Posterior cingulate gyrus (tissue), 11 donors: ENCODE data around the gene RAB11FIP3.

Experiments
- DNase-seq, 10 donors: peaks; one replicate each; pipeline versions ENCODE4 v3.0.0 to v3.0.0-alpha.2; 2020 to 2021; ENCODE audit warnings: mixed read lengths in 3 of 10
- intact Hi-C: fragments of 100-400 bp; cut with DNase I; formaldehyde crosslinking; loops from one replicate; pipeline ENCODE4 v1.15.1; 2023

The RAB11FIP3 gene

DNA sequence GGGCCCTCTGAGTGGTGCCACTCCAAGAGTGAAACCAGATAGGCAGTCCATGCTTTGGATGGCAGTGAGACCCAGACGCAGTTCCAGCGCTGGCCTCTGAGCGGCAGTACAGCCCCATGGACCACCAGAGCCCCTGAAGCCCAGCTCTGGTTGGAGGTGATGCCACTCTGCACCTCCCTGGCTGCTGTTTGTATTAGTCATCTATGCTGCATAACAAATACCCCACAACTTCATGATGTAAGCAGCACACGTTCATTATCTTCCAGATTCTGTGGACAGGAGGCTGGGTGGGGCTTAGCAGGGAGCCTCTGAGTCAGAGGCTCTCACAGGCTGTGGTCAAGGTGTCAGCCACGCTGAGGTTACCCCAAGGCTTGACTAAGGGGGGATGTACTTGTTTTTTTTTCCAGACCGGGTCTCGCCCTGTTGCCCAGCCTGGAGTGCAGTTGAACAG lies 33.5 kb upstream of the RAB11FIP3 start:
- peak in 7 of 10 donors; percentile 54 to 95 (median 69) for DNase-seq
- intact Hi-C loops, result no loop called here

DNA sequence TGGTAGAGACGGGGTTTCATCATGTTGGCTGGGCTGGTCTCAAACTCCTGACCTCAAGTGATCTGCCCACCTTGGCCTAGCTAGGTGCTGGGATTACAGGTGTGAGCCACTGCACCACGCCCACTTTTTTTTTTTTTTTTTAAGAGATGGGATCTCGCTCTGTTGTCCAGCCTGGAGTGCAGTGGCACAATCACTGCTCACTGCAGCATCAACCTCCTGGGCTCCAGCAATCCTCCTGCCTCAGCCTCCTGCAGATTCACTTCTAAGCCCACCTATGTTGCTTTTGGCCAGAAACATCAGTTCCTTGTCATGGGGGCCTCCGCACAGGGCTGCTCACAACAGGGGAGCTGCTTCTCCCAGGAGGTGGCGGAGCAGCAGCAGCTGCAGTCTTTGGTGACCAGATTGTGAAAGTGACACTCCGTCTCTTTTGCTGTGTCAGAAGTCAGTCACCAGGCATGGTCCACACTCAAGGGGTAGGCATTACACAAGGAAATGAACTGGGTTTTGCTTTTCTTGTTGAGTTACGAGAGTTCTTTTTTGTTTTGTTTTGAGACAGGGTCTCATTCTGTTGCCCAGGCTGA lies 32.9 kb upstream of the RAB11FIP3 start:
- intact Hi-C loops, result no loop called here
- DNase-seq, result no peak

DNA sequence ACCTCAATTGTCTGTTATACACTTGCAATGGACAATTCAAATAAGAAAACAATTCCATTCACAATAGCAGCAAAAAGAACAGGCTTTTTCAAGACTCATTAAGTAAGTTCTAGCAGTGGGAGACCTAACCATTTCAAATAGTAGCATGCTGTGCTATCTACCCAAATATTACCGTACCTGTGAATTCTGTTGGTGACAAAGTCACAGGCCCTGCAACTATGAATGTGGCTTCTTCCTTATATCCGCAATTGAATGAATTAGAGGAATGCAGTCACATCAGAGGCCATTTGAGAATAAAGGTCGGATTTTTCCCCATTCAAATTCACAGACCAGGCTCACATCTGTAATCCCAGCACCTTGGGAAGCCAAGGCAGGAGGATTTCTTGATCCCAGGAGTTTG lies 29.2 kb upstream of the RAB11FIP3 start:
- intact Hi-C loops, result no loop called here
- DNase-seq, result no peak

DNA sequence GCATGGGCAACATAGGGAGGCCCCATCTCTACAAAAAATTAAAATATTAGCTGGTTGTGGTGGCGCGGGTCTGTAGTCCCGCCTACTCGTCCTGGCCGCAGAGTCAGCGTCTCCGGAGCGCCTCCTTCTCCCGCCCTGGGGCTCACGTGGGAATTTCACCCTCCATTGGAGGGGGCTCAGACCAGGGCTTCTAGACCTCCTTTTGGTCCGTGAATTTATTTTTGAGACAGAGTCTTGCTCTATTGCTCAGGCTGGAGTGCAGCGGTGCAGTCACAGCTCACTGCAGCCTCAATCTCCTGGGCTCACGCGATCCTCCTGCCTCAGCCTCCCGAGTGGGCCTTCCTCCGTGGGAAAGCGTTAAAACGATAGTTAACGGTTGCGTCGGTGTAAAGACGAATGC lies 28.8 kb upstream of the RAB11FIP3 start:
- intact Hi-C loops, result no loop called here
- peak in 5 of 10 donors; percentile 40 to 91 (median 49) for DNase-seq

DNA sequence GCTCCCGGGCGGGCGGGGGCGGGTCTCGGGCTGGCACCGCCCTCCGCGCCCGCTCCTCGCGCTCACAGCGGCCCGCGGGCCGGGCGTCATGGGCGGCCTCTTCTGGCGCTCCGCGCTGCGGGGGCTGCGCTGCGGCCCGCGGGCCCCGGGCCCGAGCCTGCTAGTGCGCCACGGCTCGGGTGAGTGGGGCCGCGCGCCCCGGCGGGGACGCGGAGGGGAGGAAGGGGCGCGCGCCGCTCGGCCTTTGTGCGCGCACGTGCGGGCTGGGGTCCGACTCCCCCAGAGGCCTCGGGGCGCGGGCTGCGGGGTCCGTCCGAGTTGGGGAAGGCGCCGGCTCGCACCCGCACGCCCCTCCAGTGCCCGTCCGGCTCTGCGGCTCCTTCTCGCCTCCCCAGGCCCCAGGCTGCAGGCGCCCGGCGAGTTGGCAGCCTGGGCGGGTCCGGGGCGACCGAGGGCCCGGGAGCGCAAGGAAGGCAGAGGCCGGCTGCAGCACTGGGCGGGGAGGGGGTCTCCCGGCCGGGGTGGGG lies 28.3 kb upstream of the RAB11FIP3 start, which contains the start of gene NME4:
Gene NME4, plus strand, starts transcription at position 65 of the 527 bp plus-strand sequence. Its CDS starts 24 bp downstream, at position 89.
- intact Hi-C loops, result no loop called here
- peak in 2 of 10 donors; percentile 29 to 81 for DNase-seq

DNA sequence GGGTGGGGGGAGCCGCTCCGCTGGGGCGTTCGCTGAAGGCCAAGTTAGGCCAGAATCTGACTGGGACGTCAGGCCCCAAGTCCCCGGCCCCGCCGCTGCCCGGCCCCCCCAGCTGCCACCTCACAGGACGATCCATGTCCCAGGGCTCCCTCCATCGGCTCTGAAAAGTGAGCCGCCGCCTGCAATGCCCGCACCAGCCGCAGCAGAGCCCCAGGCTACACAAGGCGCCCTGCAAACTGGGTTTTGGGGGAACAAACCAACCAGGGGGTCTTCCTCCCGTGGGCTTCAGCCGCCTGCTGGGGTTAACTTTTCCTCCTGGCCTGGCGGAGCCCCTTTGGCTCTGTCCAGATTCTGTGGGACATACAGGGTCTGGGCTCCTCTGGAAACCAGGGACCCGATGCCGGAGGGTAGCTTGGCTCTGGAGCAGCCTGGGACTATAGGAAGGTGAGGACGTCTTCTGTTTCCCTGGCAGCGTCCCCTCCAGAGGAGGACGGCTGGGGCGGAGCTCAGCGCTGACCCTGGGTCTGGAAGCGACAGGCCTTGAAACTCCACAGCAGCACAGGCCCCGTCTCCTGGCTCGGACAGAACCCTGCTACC lies 27.6 kb upstream of the RAB11FIP3 start:
- peak; percentile 59 to 96 (median 76) for DNase-seq
- intact Hi-C loops, result no loop called here

DNA sequence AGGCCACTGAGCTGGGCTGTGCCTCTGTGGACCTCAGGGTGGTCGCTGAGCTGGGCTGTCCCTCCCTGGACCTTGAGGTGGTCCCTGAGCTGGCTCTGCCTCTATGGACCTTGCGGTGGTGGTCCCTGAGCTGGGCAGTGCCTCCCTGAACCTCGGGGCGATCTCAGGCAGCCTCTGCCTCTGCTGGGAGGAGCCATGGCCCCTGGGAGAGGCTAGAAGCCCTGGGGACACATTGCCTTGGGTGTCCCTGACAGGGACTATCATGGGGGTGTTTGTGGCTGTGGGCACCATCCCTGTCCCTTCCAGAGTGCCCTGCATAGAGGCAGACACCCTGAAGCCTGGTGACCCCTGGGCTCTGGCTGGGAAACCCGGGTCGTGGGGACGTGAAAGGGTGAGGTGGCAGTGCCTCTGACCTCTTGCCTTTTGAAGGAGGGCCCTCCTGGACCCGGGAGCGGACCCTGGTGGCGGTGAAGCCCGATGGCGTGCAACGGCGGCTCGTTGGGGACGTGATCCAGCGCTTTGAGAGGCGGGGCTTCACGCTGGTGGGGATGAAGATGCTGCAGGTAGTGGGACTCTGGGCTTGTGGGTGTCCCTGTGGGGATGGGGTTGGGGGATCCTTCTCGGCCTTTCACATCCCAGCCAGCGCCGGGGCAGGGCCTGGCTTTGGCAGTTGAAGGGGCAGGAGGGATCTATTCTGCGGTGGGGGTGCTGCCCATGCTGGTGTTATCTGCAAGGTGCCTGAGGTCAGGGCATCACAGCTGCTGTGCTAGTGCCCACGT lies 26.7 kb upstream of the RAB11FIP3 start:
- DNase-seq, result no peak
- intact Hi-C loops, result no loop called here

DNA sequence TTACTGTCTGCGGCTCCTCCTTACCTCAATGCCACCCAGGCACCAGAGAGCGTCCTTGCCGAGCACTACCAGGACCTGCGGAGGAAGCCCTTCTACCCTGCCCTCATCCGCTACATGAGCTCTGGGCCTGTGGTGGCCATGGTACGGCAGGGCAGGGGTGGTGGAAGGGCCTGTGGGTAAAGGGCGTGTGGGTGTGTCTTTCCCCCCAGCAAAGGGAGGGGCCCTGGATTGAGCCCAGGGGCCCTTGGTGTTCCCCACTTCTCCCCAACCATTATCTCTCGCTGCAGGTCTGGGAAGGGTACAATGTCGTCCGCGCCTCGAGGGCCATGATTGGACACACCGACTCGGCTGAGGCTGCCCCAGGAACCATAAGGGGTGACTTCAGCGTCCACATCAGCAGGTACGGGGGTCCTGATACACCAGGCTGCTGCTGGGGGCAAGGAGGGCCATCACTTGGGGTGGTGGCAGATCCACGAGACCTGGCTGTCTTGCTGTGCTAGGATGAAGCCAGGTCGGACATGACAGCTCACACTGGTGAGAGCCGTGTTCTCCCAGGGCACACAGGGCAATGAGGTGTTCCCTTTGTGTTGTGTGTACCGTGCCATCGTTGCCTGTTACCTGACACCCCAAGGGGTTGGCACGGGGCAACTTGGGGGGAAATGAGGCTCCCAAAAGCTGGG lies 26.0 kb upstream of the RAB11FIP3 start:
- DNase-seq, result no peak
- intact Hi-C loops, result no loop called here

DNA sequence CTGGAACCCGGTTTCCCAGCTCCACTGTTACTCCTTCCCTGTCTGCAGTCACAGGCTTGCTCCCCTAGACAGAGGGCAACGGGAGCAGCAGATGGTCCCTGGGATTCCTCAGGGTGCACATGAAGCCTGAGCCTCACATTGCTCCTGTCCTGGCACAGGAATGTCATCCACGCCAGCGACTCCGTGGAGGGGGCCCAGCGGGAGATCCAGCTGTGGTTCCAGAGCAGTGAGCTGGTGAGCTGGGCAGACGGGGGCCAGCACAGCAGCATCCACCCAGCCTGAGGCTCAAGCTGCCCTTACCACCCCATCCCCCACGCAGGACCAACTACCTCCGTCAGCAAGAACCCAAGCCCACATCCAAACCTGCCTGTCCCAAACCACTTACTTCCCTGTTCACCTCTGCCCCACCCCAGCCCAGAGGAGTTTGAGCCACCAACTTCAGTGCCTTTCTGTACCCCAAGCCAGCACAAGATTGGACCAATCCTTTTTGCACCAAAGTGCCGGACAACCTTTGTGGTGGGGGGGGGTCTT lies 25.3 kb upstream of the RAB11FIP3 start:
- DNase-seq, result no peak
- intact Hi-C loops, result no loop called here

DNA sequence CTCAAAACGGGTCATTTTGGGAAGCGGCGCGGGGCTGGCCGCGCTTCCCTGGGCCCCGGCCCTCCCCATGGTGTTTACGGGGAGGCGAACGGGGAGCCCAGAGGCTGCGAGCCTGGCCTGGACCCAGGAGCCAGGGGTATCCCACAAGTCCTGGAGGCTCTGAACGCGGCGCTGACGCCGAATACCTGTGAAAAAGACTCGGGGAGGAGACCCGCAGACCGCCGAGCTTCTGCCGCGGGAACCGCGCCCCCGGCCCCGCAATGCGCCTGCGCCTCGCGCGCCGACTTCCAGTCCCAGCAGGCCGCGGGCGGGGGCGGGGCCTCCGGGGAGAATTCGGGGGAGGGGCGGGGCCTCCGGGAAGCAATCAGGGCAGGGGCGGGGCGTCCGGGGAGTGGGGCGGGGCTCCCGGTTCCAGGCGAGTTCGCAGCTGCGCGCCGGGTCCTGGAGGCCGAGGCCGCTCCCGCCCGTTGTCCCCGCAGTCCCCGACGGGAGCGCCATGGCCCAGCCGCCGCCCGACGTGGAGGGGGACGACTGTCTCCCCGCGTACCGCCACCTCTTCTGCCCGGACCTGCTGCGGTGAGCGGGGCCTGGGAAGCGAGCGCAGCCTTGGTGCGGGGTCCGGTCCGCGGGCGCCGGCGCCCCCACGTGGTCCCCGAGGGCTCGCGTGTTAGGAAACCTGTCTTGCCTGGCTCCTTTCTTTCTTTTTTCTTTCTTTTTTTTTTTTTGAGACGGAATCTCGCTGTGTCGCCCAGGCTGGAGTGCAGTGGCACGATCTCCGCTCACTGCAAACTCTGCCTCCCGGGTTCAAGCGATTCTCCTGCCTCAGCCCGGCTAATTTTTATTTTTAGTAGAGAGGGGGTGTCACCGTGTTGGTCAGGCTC lies 23.7 kb upstream of the RAB11FIP3 start, which contains the start of gene DECR2:
Gene DECR2, plus strand, starts transcription at position 418 of the 881 bp plus-strand sequence. Its CDS starts 79 bp downstream, at position 497.
- DNase-seq, result peak; percentile 90 to 99 (median 95)
- intact Hi-C loops, result no loop called here

DNA sequence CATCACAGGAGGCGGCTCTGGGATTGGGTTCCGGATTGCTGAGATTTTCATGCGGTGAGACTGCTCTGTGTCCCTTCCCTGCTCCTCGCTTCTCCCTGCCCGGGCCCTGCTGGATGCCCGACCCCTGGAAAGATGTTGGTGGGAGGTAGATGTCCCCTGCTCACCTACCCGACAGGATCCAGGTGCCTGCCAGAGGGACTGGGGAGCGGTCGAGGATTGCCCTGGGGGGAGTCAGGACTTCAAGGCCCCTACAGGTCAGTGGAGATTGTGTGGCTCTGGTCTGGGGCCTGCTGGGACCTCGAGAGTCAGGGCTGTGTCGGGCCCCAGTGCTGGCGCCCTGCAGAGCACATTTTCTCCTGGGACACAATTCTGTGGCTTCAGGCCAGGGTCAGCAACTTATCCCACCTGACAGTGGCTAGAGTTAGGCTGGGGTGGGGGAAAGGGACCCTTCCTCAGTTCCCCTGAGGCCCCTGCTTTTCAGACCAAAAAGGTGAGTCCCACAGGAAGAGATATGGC lies 20.4 kb upstream of the RAB11FIP3 start:
- intact Hi-C loops, result no loop called here
- DNase-seq, result no peak

DNA sequence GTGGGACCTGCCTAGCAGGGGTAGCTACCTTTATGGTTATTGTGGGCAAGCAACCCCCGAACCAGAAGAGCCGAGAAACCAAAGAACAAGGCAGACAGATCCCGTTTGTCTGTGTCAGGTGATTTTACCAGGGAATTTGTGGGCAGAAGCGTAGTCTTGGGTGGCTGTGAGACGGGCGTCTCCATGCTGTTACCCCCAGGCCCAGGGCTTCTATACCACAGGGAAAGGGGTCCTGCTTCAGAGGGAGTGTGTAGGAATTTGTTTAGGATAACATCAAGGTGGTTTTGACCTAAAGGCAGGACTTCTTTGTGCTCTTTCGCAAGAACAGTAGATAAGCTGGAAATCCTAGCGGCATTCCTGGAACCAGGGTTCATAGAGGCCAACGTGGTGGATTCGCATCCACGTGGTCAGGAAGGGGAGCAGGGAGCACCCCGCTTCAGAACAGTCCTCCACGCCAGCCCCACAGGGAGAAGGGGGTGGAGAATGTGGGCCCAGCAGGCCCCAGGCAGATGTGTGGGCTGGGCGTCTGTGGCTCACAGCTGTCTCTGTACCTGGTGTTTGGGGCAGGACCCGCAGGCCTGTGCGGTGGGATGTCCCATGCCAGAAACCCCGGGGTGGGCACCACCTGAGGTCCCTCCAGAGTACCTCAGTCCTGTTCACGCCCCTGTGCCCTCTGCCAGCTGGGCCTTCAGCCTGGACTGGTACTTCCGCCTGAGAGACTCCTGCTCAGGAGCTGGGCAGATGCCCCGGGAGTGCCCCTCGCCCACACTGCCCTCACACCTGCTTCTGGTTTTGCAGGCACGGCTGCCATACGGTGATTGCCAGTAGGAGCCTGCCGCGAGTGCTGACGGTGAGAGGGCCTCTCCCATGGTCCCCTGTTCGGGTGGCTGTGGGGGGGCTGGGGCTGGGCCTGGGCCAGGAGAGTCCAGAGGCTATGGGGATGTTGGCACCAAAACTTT lies 19.6 kb upstream of the RAB11FIP3 start:
- DNase-seq, result no peak
- intact Hi-C loops, result no loop called here

DNA sequence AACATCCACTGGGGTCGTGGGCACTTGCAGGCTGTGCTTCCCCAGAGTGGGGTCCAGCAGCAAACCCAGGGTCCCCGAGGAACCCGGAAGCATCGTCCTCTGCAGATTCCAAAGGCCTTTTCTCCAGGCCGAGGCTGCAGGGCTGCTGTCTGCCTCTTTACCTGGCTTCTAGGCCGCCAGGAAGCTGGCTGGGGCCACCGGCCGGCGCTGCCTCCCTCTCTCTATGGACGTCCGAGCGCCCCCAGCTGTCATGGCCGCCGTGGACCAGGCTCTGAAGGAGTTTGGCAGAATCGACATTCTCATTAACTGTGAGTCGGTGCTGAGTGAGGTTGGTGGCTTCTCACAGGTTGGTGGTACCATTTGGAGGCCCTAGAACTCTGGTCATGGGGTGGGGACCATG lies 18.2 kb upstream of the RAB11FIP3 start:
- intact Hi-C loops, result no loop called here

DNA sequence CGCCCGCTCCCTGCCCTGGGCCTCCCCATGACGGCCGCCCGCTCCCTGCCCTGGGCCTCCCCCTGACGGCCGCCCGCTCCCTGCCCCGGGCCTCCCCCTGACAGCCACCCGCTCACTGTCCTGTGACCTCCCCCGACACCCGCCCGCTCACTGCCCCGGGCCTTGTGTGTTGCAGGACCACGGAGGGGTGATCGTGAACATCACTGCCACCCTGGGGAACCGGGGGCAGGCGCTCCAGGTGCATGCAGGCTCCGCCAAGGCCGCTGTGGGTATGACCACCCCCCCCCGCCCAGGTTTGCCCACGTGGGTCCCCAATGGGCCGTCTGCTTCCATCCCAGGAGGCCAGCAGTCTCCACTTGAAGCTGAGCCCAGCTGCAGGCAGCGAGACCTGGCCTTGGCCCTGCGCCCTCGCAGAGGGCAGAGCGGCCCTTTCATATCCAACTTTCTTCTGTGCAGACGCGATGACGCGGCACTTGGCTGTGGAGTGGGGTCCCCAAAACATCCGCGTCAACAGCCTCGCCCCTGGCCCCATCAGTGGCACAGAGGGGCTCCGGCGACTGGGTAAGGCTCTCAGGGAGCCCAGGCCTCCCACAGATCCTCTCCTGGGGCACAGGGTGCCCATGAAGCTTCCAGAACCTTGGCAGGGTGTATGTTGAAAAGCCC lies 14.8 kb upstream of the RAB11FIP3 start:
- intact Hi-C loops, result no loop called here
- DNase-seq, result no peak

More for the DNA sequence above, 18.2 kb upstream of the RAB11FIP3 start:
- DNase-seq, result no peak

DNA sequence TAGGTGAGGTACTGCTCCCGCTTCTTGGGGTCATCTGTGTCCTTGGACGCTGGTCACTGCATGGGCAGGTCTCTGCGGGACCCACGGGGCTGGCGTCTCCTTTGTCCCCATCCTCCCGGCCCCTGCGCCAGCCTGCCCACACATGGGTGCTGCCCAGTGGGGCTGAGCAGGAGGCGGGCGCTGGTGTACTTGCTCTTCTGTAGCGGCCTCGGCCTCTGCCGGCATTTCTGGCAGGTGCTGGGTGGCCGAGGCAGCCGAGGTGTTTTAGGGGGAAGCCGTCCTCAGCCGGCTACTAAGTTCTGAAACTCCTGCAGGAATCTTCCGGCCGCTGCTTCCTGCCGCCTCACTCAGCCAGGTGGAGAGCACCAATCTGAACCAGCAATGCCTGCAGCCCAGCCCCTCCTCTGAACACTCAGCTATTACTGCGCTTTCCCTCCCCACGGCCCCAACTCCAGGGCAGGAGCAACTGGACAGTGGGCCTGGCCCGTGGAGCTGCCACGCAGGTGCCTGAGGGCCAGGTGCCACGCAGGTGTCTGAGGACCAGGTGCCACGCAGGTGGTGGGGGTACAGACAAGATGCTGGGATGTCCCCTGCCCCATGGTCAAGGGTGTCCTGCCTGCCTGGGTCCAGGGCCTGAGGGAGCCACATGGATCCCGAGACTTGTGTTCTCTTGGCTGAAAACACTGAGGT lies 13.7 kb upstream of the RAB11FIP3 start:
- DNase-seq, result no peak
- intact Hi-C loops, result no loop called here

DNA sequence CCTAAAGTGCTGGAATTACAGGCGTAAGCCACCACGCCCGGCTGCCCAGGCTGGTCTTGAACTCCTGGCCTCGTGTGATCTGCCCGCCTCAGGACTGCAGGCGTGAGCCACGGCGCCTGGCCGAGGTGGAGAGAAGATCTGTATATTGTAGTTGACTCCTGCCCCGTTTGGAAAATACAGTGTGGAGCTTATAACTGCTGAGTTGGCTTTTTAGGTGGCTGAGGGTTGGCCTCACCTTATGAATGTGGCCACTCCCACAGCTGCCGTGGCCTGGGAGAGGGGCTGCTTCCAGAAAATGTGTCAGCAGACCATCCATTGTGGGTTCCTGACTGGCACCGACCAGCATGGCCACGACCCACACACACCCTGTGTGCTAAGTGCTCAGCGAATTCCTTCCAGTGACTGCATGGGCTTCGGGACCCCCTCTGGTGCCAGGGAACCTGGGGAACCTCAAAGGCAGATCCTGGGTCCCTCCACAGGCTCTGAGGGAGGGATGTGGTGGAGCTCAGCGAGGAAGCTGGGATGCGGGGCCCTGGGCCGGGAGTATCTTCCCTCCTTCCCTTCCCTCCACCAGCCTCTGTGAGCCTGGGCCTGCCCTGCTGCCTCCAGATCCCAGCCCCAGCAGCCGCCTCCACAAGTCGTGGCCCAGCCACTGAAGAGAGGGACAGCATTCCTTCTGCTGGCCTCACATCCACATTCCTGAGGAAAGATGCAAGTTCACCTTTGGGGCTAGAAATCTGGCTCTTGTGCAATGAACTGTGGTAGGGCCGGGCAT lies 10.9 kb upstream of the RAB11FIP3 start:
- DNase-seq, result no peak
- intact Hi-C loops, result no loop called here
